Trophoblast cell (in vitro differentiated cells and primary cell): ENCODE results near the gene IKBIP.
"Not testable (repeated sequence)": the region's sequence is repeated elsewhere in the genome, so short reads cannot be mapped to it uniquely, and the experiment has no call there.

Experiments
- DNase-seq, 2 donors: peaks; one replicate each; pipeline ENCODE4 v3.0.0-alpha.2; 2016
- H2AFZ ChIP-seq: 2 replicates; pipeline ENCODE4 v1.6.1; 2013; ENCODE audit warnings: low read length, moderate library complexity, mild to moderate bottlenecking; ENCODE audit not compliant: insufficient read depth, poor library complexity
- H2AK5ac ChIP-seq: 2 replicates; pipeline ENCODE4 v1.6.1; 2013; ENCODE audit warnings: mild to moderate bottlenecking, low read length
- H2BK120ac ChIP-seq: 2 replicates; pipeline ENCODE4 v1.6.1; 2013; ENCODE audit warnings: low read length, mild to moderate bottlenecking, moderate library complexity; ENCODE audit not compliant: insufficient read depth, poor library complexity
- H2BK12ac ChIP-seq: 2 replicates; pipeline ENCODE4 v1.6.1; 2013; ENCODE audit warnings: mild to moderate bottlenecking, low read length, moderate library complexity
- H2BK5ac ChIP-seq: 2 replicates; pipeline ENCODE4 v1.6.1; 2013; ENCODE audit warnings: low read length, low read depth, moderate library complexity, mild to moderate bottlenecking; ENCODE audit not compliant: poor library complexity
- H3K14ac ChIP-seq: 2 replicates; pipeline ENCODE4 v1.6.1; 2013; ENCODE audit warnings: mild to moderate bottlenecking, low read length
- H3K18ac ChIP-seq: 2 replicates; pipeline ENCODE4 v1.6.1; 2013; ENCODE audit warnings: mild to moderate bottlenecking, low read length
- H3K23ac ChIP-seq: 2 replicates; pipeline ENCODE4 v1.6.1; 2013; ENCODE audit warnings: low read length
- H3K27ac ChIP-seq: 2 replicates; pipeline ENCODE4 v1.5.1; 2013; ENCODE audit warnings: low read depth, mild to moderate bottlenecking, inconsistent platforms, low read length, moderate library complexity
- H3K27me3 ChIP-seq: 2 replicates; pipeline ENCODE4 v1.6.1; 2013; ENCODE audit warnings: inconsistent platforms, mild to moderate bottlenecking, low read length, moderate library complexity; ENCODE audit not compliant: insufficient read depth
- H3K36me3 ChIP-seq, 2 experiments: 1 replicate in 1 of 2; 2 replicates in 1 of 2; pipeline ENCODE4 v1.6.1; 2013; ENCODE audit warnings: low read length in 2 of 2, mild to moderate bottlenecking in 2 of 2, moderate library complexity in 1 of 2; ENCODE audit not compliant: insufficient read depth in 2 of 2, control insufficient read depth in 1 of 2
- H3K4ac ChIP-seq: 2 replicates; pipeline ENCODE4 v1.6.1; 2013; ENCODE audit warnings: low read depth, mild to moderate bottlenecking, low read length, moderate library complexity
- H3K4me1 ChIP-seq, 2 experiments: 1 replicate in 1 of 2; 2 replicates in 1 of 2; pipeline ENCODE4 v1.6.1; 2013; ENCODE audit warnings: low read length in 2 of 2, mild to moderate bottlenecking in 2 of 2, moderate library complexity in 1 of 2; ENCODE audit not compliant: insufficient read depth in 2 of 2, control insufficient read depth in 1 of 2
- H3K4me2 ChIP-seq: 2 replicates; pipeline ENCODE4 v1.6.1; 2013; ENCODE audit warnings: inconsistent platforms, mild to moderate bottlenecking, low read length, moderate library complexity
- H3K4me3 ChIP-seq: 2 replicates; pipeline ENCODE4 v1.5.1; 2013; ENCODE audit warnings: mild to moderate bottlenecking, low read depth, low read length, inconsistent platforms
- H3K79me1 ChIP-seq: one replicate; pipeline ENCODE4 v1.6.1; 2013; ENCODE audit warnings: low read length
- H3K79me2 ChIP-seq: 2 replicates; pipeline ENCODE4 v1.6.1; 2013; ENCODE audit warnings: low read length, mild to moderate bottlenecking; ENCODE audit not compliant: control insufficient read depth, insufficient read depth, poor library complexity
- H3K9ac ChIP-seq: 2 replicates; pipeline ENCODE4 v1.6.1; 2013; ENCODE audit warnings: mild to moderate bottlenecking, low read length
- H3K9me3 ChIP-seq: 2 replicates; pipeline ENCODE4 v1.6.1; 2013; ENCODE audit warnings: low read depth, mild to moderate bottlenecking, control low read depth, inconsistent platforms, low read length; ENCODE audit not compliant: insufficient read depth
- H4K12ac ChIP-seq: 2 replicates; pipeline ENCODE4 v1.6.1; 2013; ENCODE audit warnings: low read depth, mild to moderate bottlenecking, low read length, moderate library complexity
- H4K8ac ChIP-seq: 2 replicates; pipeline ENCODE4 v1.6.1; 2013; ENCODE audit warnings: low read depth, mild to moderate bottlenecking, low read length, moderate library complexity
- H4K91ac ChIP-seq: one replicate; pipeline ENCODE4 v1.6.1; 2013; ENCODE audit warnings: low read depth, mild to moderate bottlenecking, low read length, moderate library complexity
- WGBS: extraction: QIAGEN DNeasy Blood & Tissue Kit; methylation state at CpG from one replicate; pipeline ENCODE4 v1.1.7; 2013; ENCODE audit warnings: missing lambda C conversion rate; ENCODE audit not compliant: insufficient read length, insufficient coverage; ENCODE audit errors: extremely low coverage; 5-methylcytosine and 5-hydroxymethylcytosine counted together

IKBIP gene

GRCh38 chr12:98644433-98644711 lies 216 bp downstream of the IKBIP start:
- peak overlapping the region; percentile 69 for H3K4me2 ChIP-seq
- peak overlapping the region; percentile 71 for H2AK5ac ChIP-seq
- no CpG with 5 or more reads among the region's 20 CpGs for WGBS
- H2AFZ ChIP-seq, result peak overlapping the region; percentile 99
- H4K12ac ChIP-seq, result peak overlapping the region; percentile 74
- H3K79me1 ChIP-seq, result peaks cover 12% of the 10 kb centered on the region
- H3K4ac ChIP-seq, result peak overlapping the region; percentile 70
- no peak for DNase-seq
- H3K23ac ChIP-seq, result no peak overlapping the region
- H3K79me2 ChIP-seq, result peaks cover 13% of the 10 kb centered on the region
- no peaks in the 10 kb centered on the region for H3K27me3 ChIP-seq
- peak overlapping the region; percentile 74 for H3K9ac ChIP-seq
- H3K9me3 ChIP-seq, result no peaks in the 10 kb centered on the region
- H3K4me3 ChIP-seq, result peak overlapping the region; percentile 75
- peak overlapping the region; percentile 94 for H4K91ac ChIP-seq
- peak overlapping the region; percentile 87 for H2BK5ac ChIP-seq
- no peak overlapping the region for H2BK12ac ChIP-seq
- H3K27ac ChIP-seq, result peak overlapping the region; percentile 93
- peak overlapping the region; percentile 87 for H2BK120ac ChIP-seq
- H3K18ac ChIP-seq, result peak overlapping the region; percentile 95
- H4K8ac ChIP-seq, result peak overlapping the region; percentile 86
- H3K36me3 ChIP-seq, result peaks cover 0 to 1% of the 10 kb centered on the region in 2 experiments
- H3K4me1 ChIP-seq, result no peaks in the 10 kb centered on the region
- H3K14ac ChIP-seq, result peak overlapping the region; percentile 93

GRCh38 chr12:98642801-98643200 lies 1.8 kb downstream of the IKBIP start:
- not testable (repeated sequence) for H4K91ac ChIP-seq, H2BK12ac ChIP-seq, H2BK5ac ChIP-seq, H3K14ac ChIP-seq, H3K18ac ChIP-seq, H3K9me3 ChIP-seq, H3K36me3 ChIP-seq, H3K23ac ChIP-seq, H2BK120ac ChIP-seq, H3K27ac ChIP-seq, H3K4me2 ChIP-seq, H3K4me3 ChIP-seq, H3K9ac ChIP-seq, H3K4me1 ChIP-seq, H3K4ac ChIP-seq, H4K12ac ChIP-seq, H2AFZ ChIP-seq, H3K27me3 ChIP-seq, H2AK5ac ChIP-seq, H4K8ac ChIP-seq, DNase-seq
- Histone ChIP-seq H3K79me1 (peaks cover 12% of the 10 kb centered on the region), H3K79me2 (peaks cover 13% of the 10 kb centered on the region)
- WGBS, result no CpG with 5 or more reads among the region's 5 CpGs

DNA sequence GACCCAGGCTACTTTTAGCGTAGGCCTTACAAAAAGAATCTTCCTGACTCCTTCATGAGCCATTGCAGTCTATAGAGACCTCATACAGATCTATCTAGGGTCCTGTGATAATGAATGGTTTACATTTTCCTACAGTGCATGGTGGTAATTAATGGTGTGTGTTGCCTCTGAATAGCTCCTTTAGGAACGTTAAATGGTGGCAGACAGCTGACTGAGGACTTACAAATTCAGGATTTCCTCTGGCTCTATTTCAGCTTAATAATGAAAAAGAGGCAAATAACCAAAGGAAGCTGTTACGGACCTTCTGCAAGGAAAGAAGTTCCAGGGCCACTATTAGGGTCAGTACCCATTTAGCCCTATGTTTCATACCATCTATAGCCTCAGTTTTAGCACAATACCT lies 5.1 kb downstream of the IKBIP start:
- no peak overlapping the region for H2AK5ac ChIP-seq
- H3K9me3 ChIP-seq, result no peaks in the 10 kb centered on the region
- H4K8ac ChIP-seq, result no peak overlapping the region
- no peak overlapping the region for H3K18ac ChIP-seq
- H4K12ac ChIP-seq, result no peak overlapping the region
- H3K36me3 ChIP-seq, result no peaks in the 10 kb centered on the region
- no peak overlapping the region for H3K9ac ChIP-seq
- no peak overlapping the region for H2BK5ac ChIP-seq
- H3K4me2 ChIP-seq, result no peak overlapping the region
- no CpG with 5 or more reads among the region's 3 CpGs for WGBS
- no peak overlapping the region for H2AFZ ChIP-seq
- no peaks in the 10 kb centered on the region for H3K27me3 ChIP-seq
- no peak overlapping the region for H3K27ac ChIP-seq
- no peak overlapping the region for H3K4me3 ChIP-seq
- no peak overlapping the region for H4K91ac ChIP-seq
- no peaks in the 10 kb centered on the region for H3K4me1 ChIP-seq
- DNase-seq, result no peak
- H3K79me2 ChIP-seq, result peaks cover 5% of the 10 kb centered on the region
- H3K4ac ChIP-seq, result no peak overlapping the region
- no peak overlapping the region for H3K23ac ChIP-seq
- H3K79me1 ChIP-seq, result peaks cover 3% of the 10 kb centered on the region
- H2BK12ac ChIP-seq, result no peak overlapping the region
- H3K14ac ChIP-seq, result no peak overlapping the region
- H2BK120ac ChIP-seq, result no peak overlapping the region

- Histone ChIP-seq H4K91ac (no peak overlapping the region), H3K27me3 (no peaks in the 10 kb centered on the region), H3K79me1 (no peaks in the 10 kb centered on the region), H2BK12ac (no peak overlapping the region), H3K36me3 (peaks cover 0 to 2% of the 10 kb centered on the region in 2 experiments), H3K23ac (no peak overlapping the region), H2AK5ac (no peak overlapping the region), H3K9ac (no peak overlapping the region), H2BK5ac (no peak overlapping the region), H3K79me2 (no peaks in the 10 kb centered on the region), H3K27ac (no peak overlapping the region), H3K14ac (no peak overlapping the region), H3K4me2 (no peak overlapping the region), H3K18ac (no peak overlapping the region), H4K8ac (no peak overlapping the region), H3K4ac (no peak overlapping the region), H3K4me3 (no peak overlapping the region), H4K12ac (no peak overlapping the region), H3K4me1 (no peaks in the 10 kb centered on the region), H3K9me3 (no peaks in the 10 kb centered on the region), H2AFZ (no peak overlapping the region), H2BK120ac (no peak overlapping the region)
- no peak for DNase-seq
- WGBS, result no CpG with 5 or more reads among the region's 2 CpGs
Measured at GRCh38 chr12:98638009-98638408, 6.6 kb downstream of the IKBIP start.
